Measurements from ENCODE around the gene PURB.

PURB gene

DNA sequence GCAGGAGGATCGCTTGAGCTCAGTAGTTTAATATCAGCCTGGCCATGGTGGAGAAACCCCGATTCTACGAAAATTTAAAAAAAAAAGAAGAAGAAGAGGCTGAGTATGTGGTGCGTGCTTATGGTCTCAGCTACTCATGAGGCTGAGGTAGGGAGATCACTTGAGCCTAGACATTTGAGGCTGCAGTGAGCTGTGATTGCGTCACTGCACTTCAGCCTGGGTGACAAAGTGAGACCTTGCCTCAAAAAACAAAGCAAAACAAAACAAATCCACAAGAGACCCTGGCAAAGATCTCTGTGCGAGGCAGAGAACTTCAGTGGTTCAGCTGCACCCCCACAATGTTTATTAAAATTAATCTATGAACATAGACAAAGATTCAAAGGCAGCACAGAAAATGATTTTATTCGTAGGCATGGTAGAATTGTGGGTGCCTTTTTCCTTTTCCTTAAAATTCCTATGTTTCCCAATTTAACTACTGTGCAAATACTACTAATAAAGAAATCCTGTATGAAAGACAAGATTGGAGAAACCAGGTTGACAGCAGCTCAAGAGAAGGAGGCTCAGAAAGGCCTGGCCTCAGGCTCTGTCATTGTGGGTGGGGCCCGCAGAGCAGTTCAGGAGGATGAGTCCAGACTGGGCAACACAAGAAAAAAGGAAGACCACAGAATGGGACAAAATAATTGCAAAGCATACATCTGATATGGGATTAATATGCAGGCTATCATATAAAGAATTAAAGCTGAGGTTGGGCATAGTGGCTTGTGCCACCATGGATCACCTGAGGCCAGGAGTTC lies 24.5 kb upstream of the PURB start:
- no peaks in the 10 kb centered on the region for H3K27me3 ChIP-seq (ENCODE audit: insufficient read depth, low read length, poor library complexity, severe bottlenecking)
- no peaks in the 10 kb centered on the region for H3F3A ChIP-seq (ENCODE audit: low read depth)
- H3K4me1 ChIP-seq (ENCODE audit: insufficient read depth, low read length, poor library complexity, severe bottlenecking), result no peaks in the 10 kb centered on the region
- no peak overlapping the region for H3K4me3 ChIP-seq (ENCODE audit: low read length, poor library complexity, severe bottlenecking)
- no peak overlapping the region for H3K4me2 ChIP-seq (ENCODE audit: low read depth, low read length, poor library complexity, severe bottlenecking)
- H4K20me1 ChIP-seq (ENCODE audit: insufficient read depth, low read length, poor library complexity, severe bottlenecking), result no peaks in the 10 kb centered on the region
- H3K36me3 ChIP-seq (ENCODE audit: insufficient read depth, low read length), result no peaks in the 10 kb centered on the region
- no peak overlapping the region for H2AFZ ChIP-seq (ENCODE audit: low read length)
- H3K9me2 ChIP-seq (replicated peaks; ENCODE audit: low read depth, low read length), result no peaks in the 10 kb centered on the region
- TF ChIP-seq CTCF (conservative IDR thresholded peaks at IDR 0.05; ENCODE audit: low read length) (no peak), EZH2phosphoT487 (IDR thresholded peaks at IDR 0.05; ENCODE audit: borderline replicate concordance) (no peak)
- no peaks in the 10 kb centered on the region for H3K9me3 ChIP-seq (ENCODE audit: insufficient read depth, low read depth, low read length)
- H3K9ac ChIP-seq (ENCODE audit: low read depth, low read length, poor library complexity, severe bottlenecking), result no peak overlapping the region
- no peaks in the 10 kb centered on the region for H3K79me2 ChIP-seq (ENCODE audit: insufficient read depth, low read length)

- no peaks in the 10 kb centered on the region for H3K79me2 ChIP-seq (ENCODE audit: insufficient read depth, low read length)
- H3K9me2 ChIP-seq (replicated peaks; ENCODE audit: low read depth, low read length), result no peaks in the 10 kb centered on the region
- no peak overlapping the region for H3K9ac ChIP-seq (ENCODE audit: low read depth, low read length, poor library complexity, severe bottlenecking)
- H3K4me1 ChIP-seq (ENCODE audit: insufficient read depth, low read length, poor library complexity, severe bottlenecking), result no peaks in the 10 kb centered on the region
- no peaks in the 10 kb centered on the region for H4K20me1 ChIP-seq (ENCODE audit: insufficient read depth, low read length, poor library complexity, severe bottlenecking)
- H3K27me3 ChIP-seq (ENCODE audit: insufficient read depth, low read length, poor library complexity, severe bottlenecking), result no peaks in the 10 kb centered on the region
- no peak overlapping the region for H3K4me2 ChIP-seq (ENCODE audit: low read depth, low read length, poor library complexity, severe bottlenecking)
- no peaks in the 10 kb centered on the region for H3K36me3 ChIP-seq (ENCODE audit: insufficient read depth, low read length)
- no peak overlapping the region for H3K4me3 ChIP-seq (ENCODE audit: low read length, poor library complexity, severe bottlenecking)
- TF ChIP-seq EZH2phosphoT487 (IDR thresholded peaks at IDR 0.05; ENCODE audit: borderline replicate concordance), result no peak
- TF ChIP-seq CTCF (conservative IDR thresholded peaks at IDR 0.05; ENCODE audit: low read length), result no peak
- no peaks in the 10 kb centered on the region for H3K9me3 ChIP-seq (ENCODE audit: insufficient read depth, low read depth, low read length)
- H2AFZ ChIP-seq (ENCODE audit: low read length), result no peak overlapping the region
- no peaks in the 10 kb centered on the region for H3F3A ChIP-seq (ENCODE audit: low read depth)
These were observed 21.6 kb upstream of the PURB start for GRCh38 chr7:44906965-44907364.

DNA sequence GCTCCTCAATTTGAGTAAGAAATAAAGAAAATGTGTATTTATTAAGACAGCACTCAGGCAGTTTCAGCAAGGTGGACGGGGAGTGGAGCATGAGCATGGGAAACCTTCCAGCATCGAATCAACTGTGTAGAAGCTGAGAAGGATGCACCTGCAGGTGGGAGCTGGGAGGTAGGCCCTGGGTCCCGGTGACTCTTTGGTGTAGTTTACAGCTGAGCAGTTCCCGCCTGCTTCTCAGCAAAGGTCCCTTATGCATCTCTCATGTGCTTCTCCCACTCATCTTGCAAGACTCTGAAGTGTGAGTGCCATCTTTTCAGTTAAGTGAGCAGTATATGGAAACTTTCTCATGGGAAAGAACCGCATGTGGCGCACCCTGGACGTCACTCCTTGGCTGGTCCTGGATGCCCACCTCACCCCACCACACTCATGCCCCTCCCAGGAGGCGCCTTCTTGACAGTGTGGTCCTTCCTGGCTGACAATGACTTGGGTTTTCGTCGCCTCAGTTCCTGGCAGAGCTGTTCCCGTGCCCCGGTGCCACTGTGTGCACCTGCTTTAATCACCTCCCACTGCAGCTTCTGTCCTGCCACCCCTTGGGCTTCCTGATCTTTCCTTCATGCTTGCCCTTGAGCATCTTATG lies 19.8 kb upstream of the PURB start:
- H3K27me3 ChIP-seq (ENCODE audit: insufficient read depth, low read length, poor library complexity, severe bottlenecking), result no peaks in the 10 kb centered on the region
- H3K36me3 ChIP-seq (ENCODE audit: insufficient read depth, low read length), result no peaks in the 10 kb centered on the region
- H3K79me2 ChIP-seq (ENCODE audit: insufficient read depth, low read length), result no peaks in the 10 kb centered on the region
- no peaks in the 10 kb centered on the region for H3K9me2 ChIP-seq (replicated peaks; ENCODE audit: low read depth, low read length)
- no peak for TF ChIP-seq CTCF (conservative IDR thresholded peaks at IDR 0.05; ENCODE audit: low read length)
- no peak for TF ChIP-seq EZH2phosphoT487 (IDR thresholded peaks at IDR 0.05; ENCODE audit: borderline replicate concordance)
- no peaks in the 10 kb centered on the region for H3K4me1 ChIP-seq (ENCODE audit: insufficient read depth, low read length, poor library complexity, severe bottlenecking)
- H4K20me1 ChIP-seq (ENCODE audit: insufficient read depth, low read length, poor library complexity, severe bottlenecking), result no peaks in the 10 kb centered on the region
- no peak overlapping the region for H2AFZ ChIP-seq (ENCODE audit: low read length)
- H3K9ac ChIP-seq (ENCODE audit: low read depth, low read length, poor library complexity, severe bottlenecking), result no peak overlapping the region
- H3F3A ChIP-seq (ENCODE audit: low read depth), result no peaks in the 10 kb centered on the region
- H3K4me3 ChIP-seq (ENCODE audit: low read length, poor library complexity, severe bottlenecking), result no peak overlapping the region
- no peak overlapping the region for H3K4me2 ChIP-seq (ENCODE audit: low read depth, low read length, poor library complexity, severe bottlenecking)
- no peaks in the 10 kb centered on the region for H3K9me3 ChIP-seq (ENCODE audit: insufficient read depth, low read depth, low read length)
